GM23338 (cell line): ENCODE data around the gene PPFIA2. TPM values are rescaled to one million over a fixed set of nuclear protein-coding genes. Genes with fewer than 3 reads are reported as not detected.

ENCODE experiments used
- ATAC-seq: fragments of 200-7000 bp; cut with Tn5 transposase; 3 replicates; pipeline ENCODE4 v1.9.1; 2020
- DNase-seq: peaks from one replicate; pipeline ENCODE4 v3.0.0-alpha.2; 2015; ENCODE audit warnings: low spot score
- H2AFZ ChIP-seq: fragments of 200-600 bp; sonication (generic); 2 replicates; pipeline ENCODE4 v1.8.0; 2016; ENCODE audit warnings: antibody characterized with exemption, mild to moderate bottlenecking, moderate library complexity
- H3F3A ChIP-seq: fragments of 200-600 bp; sonication (generic); replicated peaks from 2 replicates; pipeline ENCODE4 v1.8.0; 2017; ENCODE audit warnings: antibody characterized with exemption, mixed run types, low read depth
- H3K27ac ChIP-seq: fragments of 200-600 bp; sonication (generic); 2 replicates; pipeline ENCODE4 v1.6.1; 2016; ENCODE audit warnings: low read depth
- H3K27me3 ChIP-seq: fragments of 200-600 bp; sonication (generic); 2 replicates; pipeline ENCODE4 v1.8.0; 2016; ENCODE audit warnings: mild to moderate bottlenecking, mixed run types, moderate library complexity; ENCODE audit not compliant: insufficient read depth
- H3K36me3 ChIP-seq: fragments of 200-600 bp; sonication (generic); 2 replicates; pipeline ENCODE4 v1.8.0; 2016; ENCODE audit warnings: mild to moderate bottlenecking; ENCODE audit not compliant: insufficient read depth
- H3K4me1 ChIP-seq: fragments of 200-600 bp; sonication (generic); 2 replicates; pipeline ENCODE4 v1.8.0; 2016; ENCODE audit warnings: mild to moderate bottlenecking, moderate library complexity; ENCODE audit not compliant: insufficient read depth
- H3K4me2 ChIP-seq: fragments of 200-600 bp; sonication (generic); 2 replicates; pipeline ENCODE4 v1.7.1; 2017; ENCODE audit warnings: mixed run types
- H3K4me3 ChIP-seq: fragments of 200-600 bp; sonication (generic); 2 replicates; pipeline ENCODE4 v1.6.1; 2016; ENCODE audit warnings: mixed run types
- H3K79me2 ChIP-seq: fragments of 200-600 bp; sonication (generic); replicated peaks from 2 replicates; pipeline ENCODE4 v1.8.0; 2017; ENCODE audit warnings: mild to moderate bottlenecking; ENCODE audit not compliant: insufficient read depth
- H3K9me2 ChIP-seq: fragments of 200-600 bp; sonication (generic); 2 replicates; pipeline ENCODE4 v1.8.0; 2017; ENCODE audit not compliant: insufficient read depth
- H4K20me1 ChIP-seq: fragments of 200-600 bp; sonication (generic); replicated peaks from 2 replicates; pipeline ENCODE4 v1.8.0; 2017; ENCODE audit warnings: mild to moderate bottlenecking; ENCODE audit not compliant: insufficient read depth
- H3K27ac Mint-ChIP-seq: 2 replicates; pipeline ENCODE4 v1.8.0; 2020; ENCODE audit warnings: inconsistent platforms, mild to moderate bottlenecking, moderate library complexity, mixed read lengths
- H3K27me3 Mint-ChIP-seq: 3 replicates; pipeline ENCODE4 v1.8.0; 2022; ENCODE audit warnings: low read depth, mild to moderate bottlenecking, moderate library complexity, mixed read lengths, inconsistent platforms; ENCODE audit not compliant: insufficient read depth, poor library complexity
- H3K36me3 Mint-ChIP-seq: 3 replicates; pipeline ENCODE4 v1.8.0; 2021; ENCODE audit warnings: low read depth, mild to moderate bottlenecking, inconsistent platforms, moderate library complexity, mixed read lengths
- H3K4me1 Mint-ChIP-seq: 3 replicates; pipeline ENCODE4 v1.8.0; 2020; ENCODE audit warnings: mild to moderate bottlenecking, inconsistent platforms, mixed read lengths
- H3K4me3 Mint-ChIP-seq: 3 replicates; pipeline ENCODE4 v1.8.0; 2021; ENCODE audit warnings: moderate library complexity, mild to moderate bottlenecking, inconsistent platforms, mixed read lengths
- H3K9me3 Mint-ChIP-seq: 3 replicates; pipeline ENCODE4 v1.8.0; 2020; ENCODE audit warnings: moderate library complexity, mild to moderate bottlenecking, inconsistent platforms, mixed read lengths
- EZH2 ChIP-seq: fragments of 200-600 bp; sonication (generic); IDR thresholded peaks from one replicate; pipeline ENCODE4 v1.8.0; 2017; ENCODE audit warnings: antibody characterized with exemption, mild to moderate bottlenecking, low read depth; ENCODE audit not compliant: unreplicated experiment
- EZH2phosphoT487 ChIP-seq: fragments of 200-600 bp; sonication (generic); IDR thresholded peaks from one replicate; pipeline ENCODE4 v1.8.1; 2018; ENCODE audit warnings: antibody characterized with exemption; ENCODE audit not compliant: unreplicated experiment
- NANOG ChIP-seq: IDR thresholded peaks from 2 replicates; pipeline ENCODE4 v1.6.1; 2016; ENCODE audit warnings: antibody characterized with exemption, borderline replicate concordance
- ZNF114 ChIP-seq: fragments of 250-450 bp; sonication (Bioruptor Pico); IDR thresholded peaks from 2 replicates; pipeline ENCODE4 v1.5.0; 2020; ENCODE audit warnings: mild to moderate bottlenecking, moderate library complexity
- ZNF331 ChIP-seq: fragments of 250-450 bp; sonication (Bioruptor Pico); IDR thresholded peaks from 2 replicates; pipeline ENCODE4 v1.5.0; 2020; ENCODE audit warnings: low read depth, mild to moderate bottlenecking, moderate library complexity
- polyA plus RNA-seq: library from polyadenylated mRNA; unstranded; fragments of >200 nt; fragmentation: Nextera tagmentation; extraction: Ambion mirVana; gene quantifications from 2 replicates; pipeline ENCODE4 v1.2.1, GENCODE V29; 2016
- total RNA-seq: library from RNA; depleted of rRNA; stranded (reverse); fragments of >200 nt; shearing (Covaris generic); gene quantifications from 2 replicates; pipeline ENCODE4 v1.2.3, GENCODE V29; 2014
- TF ChIP-seq, protein P1 (sequence below): IDR thresholded peaks from one replicate; pipeline ENCODE4 v1.6.1; 2018; ENCODE audit warnings: antibody characterized with exemption; ENCODE audit not compliant: unreplicated experiment
- TF ChIP-seq, protein P2 (sequence below): IDR thresholded peaks from 2 replicates; pipeline ENCODE4 v1.6.1; 2016; ENCODE audit warnings: antibody characterized with exemption

Gene PPFIA2
- total and polyA plus RNA-seq, 2 experiments from 2014 or later: 5.4 to 7.2 TPM

DNA sequence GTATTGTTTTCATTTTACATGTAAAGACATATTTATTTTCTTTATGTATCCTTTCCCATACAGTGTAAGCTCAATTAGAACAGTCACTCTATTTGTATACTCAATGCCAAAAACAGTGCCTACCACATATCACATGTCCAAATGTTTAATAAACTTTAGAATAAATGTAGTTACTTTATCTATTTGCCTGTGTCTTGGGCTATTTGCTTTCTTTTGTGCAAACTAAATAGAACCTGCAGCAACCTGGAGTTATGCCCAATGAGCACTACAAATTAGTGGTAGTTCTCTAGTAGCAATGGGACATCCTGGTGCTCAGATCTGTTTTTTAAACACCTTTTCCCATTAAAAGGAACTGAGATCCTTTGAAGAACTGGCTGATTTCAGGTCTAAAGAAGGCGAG lies 186.7 kb downstream of the PPFIA2 start (continued):
- TF ChIP-seq, protein P1, sequence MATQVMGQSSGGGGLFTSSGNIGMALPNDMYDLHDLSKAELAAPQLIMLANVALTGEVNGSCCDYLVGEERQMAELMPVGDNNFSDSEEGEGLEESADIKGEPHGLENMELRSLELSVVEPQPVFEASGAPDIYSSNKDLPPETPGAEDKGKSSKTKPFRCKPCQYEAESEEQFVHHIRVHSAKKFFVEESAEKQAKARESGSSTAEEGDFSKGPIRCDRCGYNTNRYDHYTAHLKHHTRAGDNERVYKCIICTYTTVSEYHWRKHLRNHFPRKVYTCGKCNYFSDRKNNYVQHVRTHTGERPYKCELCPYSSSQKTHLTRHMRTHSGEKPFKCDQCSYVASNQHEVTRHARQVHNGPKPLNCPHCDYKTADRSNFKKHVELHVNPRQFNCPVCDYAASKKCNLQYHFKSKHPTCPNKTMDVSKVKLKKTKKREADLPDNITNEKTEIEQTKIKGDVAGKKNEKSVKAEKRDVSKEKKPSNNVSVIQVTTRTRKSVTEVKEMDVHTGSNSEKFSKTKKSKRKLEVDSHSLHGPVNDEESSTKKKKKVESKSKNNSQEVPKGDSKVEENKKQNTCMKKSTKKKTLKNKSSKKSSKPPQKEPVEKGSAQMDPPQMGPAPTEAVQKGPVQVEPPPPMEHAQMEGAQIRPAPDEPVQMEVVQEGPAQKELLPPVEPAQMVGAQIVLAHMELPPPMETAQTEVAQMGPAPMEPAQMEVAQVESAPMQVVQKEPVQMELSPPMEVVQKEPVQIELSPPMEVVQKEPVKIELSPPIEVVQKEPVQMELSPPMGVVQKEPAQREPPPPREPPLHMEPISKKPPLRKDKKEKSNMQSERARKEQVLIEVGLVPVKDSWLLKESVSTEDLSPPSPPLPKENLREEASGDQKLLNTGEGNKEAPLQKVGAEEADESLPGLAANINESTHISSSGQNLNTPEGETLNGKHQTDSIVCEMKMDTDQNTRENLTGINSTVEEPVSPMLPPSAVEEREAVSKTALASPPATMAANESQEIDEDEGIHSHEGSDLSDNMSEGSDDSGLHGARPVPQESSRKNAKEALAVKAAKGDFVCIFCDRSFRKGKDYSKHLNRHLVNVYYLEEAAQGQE: no peak
- TF ChIP-seq EZH2 (no peak), ZNF331 (CRISPR knock-in tag) (no peak)

DNA sequence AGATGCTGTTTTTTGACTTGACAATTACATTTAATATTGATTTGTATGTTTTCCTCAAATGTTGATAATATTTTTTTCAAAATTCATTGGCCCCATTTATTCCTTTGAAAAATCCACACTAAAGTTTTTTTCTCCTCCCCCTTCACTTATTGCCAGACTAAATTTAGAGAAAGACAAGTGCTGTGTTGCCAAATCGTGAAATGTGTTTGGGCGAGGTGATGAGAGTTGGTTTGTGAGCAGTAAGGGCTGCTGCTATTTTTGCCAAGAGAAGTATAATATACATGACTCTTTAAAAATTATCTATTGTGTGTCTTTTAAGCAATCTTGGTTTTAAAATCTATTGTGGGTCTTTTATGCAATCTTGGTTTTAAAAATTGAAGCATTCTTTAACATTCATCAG lies 188.9 kb downstream of the PPFIA2 start:
- no peak for TF ChIP-seq ZNF331 (CRISPR knock-in tag)
- no peak for TF ChIP-seq ZNF114
- TF ChIP-seq EZH2: no peak
- no peak for TF ChIP-seq EZH2phosphoT487
- TF ChIP-seq, protein P1: no peak
- TF ChIP-seq, protein P2, sequence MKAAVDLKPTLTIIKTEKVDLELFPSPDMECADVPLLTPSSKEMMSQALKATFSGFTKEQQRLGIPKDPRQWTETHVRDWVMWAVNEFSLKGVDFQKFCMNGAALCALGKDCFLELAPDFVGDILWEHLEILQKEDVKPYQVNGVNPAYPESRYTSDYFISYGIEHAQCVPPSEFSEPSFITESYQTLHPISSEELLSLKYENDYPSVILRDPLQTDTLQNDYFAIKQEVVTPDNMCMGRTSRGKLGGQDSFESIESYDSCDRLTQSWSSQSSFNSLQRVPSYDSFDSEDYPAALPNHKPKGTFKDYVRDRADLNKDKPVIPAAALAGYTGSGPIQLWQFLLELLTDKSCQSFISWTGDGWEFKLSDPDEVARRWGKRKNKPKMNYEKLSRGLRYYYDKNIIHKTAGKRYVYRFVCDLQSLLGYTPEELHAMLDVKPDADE: no peak
- no peak for TF ChIP-seq NANOG
- H2AFZ ChIP-seq: no peak overlapping the region
- H3K9me3 Mint-ChIP-seq: no peaks in the 10 kb centered on the region

More for the DNA sequence above, 188.9 kb downstream of the PPFIA2 start:
- DNase-seq (no peak), ATAC-seq (no peak)
- Mint-ChIP-seq H3K4me3 (no peak overlapping the region), H3K27me3 (no peaks in the 10 kb centered on the region), H3K27ac (no peak overlapping the region), H3K4me1 (no peaks in the 10 kb centered on the region), H3K36me3 (no peaks in the 10 kb centered on the region)
- Histone ChIP-seq H3K4me2 (no peak overlapping the region), H3K36me3 (no peaks in the 10 kb centered on the region), H3K27me3 (no peaks in the 10 kb centered on the region), H3K4me3 (no peak overlapping the region), H3K4me1 (no peaks in the 10 kb centered on the region), H4K20me1 (no peaks in the 10 kb centered on the region), H3K79me2 (no peaks in the 10 kb centered on the region), H3K27ac (no peak overlapping the region), H3F3A (no peaks in the 10 kb centered on the region), H3K9me2 (0 out of 2 replicates have a peak, but pooled peaks cover 2% of the 10 kb centered on the region)
